ENCODE data around the gene ADAMTSL5. TPM values are rescaled to one million over a fixed set of nuclear protein-coding genes. Genes with fewer than 3 reads are reported as not detected.

The ADAMTSL5 gene
- total and polyA plus RNA-seq, 10 donors = 0.13 to 2.0 (median 0.50) TPM

DNA sequence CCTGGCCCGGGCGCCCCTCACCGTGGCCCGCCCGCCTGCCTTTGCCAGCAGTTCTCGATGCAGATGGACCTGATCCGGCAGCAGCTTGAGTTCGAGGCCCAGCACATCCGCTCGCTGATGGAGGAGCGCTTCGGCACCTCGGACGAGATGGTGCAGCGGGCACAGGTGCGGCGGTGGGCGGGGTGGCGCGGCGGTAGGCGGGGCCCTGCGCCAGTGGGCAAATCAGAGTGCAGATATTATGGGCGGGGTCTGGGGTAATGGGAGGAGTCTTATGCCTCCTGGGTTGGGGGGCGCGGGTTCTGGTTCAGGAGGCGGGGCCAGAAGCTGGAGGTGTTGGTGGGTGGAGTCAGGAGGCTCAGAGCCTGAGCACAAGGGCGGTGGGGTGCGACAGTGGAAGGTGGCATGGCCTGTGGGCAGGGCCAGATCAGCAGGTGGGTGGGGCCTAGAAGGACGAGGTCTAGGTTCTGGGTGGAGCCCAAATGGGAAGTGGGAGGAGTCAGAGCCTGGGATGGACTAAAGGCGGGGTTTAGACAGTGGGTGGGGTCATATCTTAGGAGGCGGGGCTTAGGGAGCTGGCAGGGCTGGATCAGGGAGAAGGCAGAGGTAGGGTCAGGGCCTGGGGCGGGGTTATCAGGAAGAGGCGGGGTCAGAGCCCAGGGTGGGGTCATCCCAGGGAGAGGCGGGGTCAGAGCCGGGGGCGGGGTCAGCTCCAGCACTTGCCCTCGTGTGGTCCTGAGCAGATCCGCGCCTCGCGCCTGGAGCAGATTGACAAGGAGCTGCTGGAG is 57.3 kb downstream of the ADAMTSL5 start:
- Histone ChIP-seq H3K9me3 (no peaks in the 10 kb centered on the region), H3K27ac (no peak overlapping the region), H3K36me3 (peaks cover 0 to 9% (median 0%) of the 10 kb centered on the region in 6 donors), H3K4me3 (peak overlapping the region in 1 of 8 donors; percentile 48), H3K27me3 (replicated peaks in 1 of 7) (peaks cover 7 to 93% (median 75%) of the 10 kb centered on the region in 7 donors), H3K4me1 (peaks cover 4 to 51% (median 30%) of the 10 kb centered on the region in 6 donors)
- 2 to 9% (median 3%) methylated on average over 18 to 42 of the region's 42 CpGs for WGBS, 5 donors
- no peak for DNase-seq
- intact Hi-C loops (cut with DNase I; ENCODE audit: low total_unique reads) = no loop called here
- peak in 2 of 3 donors; percentile 16 to 57 for TF ChIP-seq POLR2AphosphoS5 (IDR thresholded peaks at IDR 0.05)
- no peak for TF ChIP-seq CTCF (IDR thresholded peaks at IDR 0.05 in 8 of 11, conservative IDR thresholded peaks at IDR 0.05 in 3 of 11)

Other genes starting within 250 kb of the ADAMTSL5 start
- gene CIRBP, start 243.7 kb downstream of the ADAMTSL5 start, total RNA-seq = 100 to 1,000 TPM; 333 to 672 (median 514) TPM
- 100 to 1,000 TPM; 406 to 894 (median 843) TPM for gene CIRBP, start 243.7 kb downstream of the ADAMTSL5 start, polyA plus RNA-seq
- 10 to 100 TPM; 35.8 to 69.6 (median 43.9) TPM for gene FAM174C, start 237.5 kb downstream of the ADAMTSL5 start, total RNA-seq
- 100 to 1,000 TPM in 1 of 3 donors, 10 to 100 TPM in 2; 82.9 to 134 (median 88.6) TPM for gene FAM174C, start 237.5 kb downstream of the ADAMTSL5 start, polyA plus RNA-seq
- not detected for gene EFNA2, start 227.1 kb downstream of the ADAMTSL5 start, total RNA-seq
- gene EFNA2, start 227.1 kb downstream of the ADAMTSL5 start, polyA plus RNA-seq = not detected
- gene NDUFS7, start 129.1 kb downstream of the ADAMTSL5 start, total RNA-seq = 100 to 1,000 TPM in 1 of 7 donors, 10 to 100 TPM in 6; 64.0 to 133 (median 85.2) TPM
- 100 to 1,000 TPM in 1 of 3 donors, 10 to 100 TPM in 2; 75.5 to 106 (median 78.0) TPM for gene NDUFS7, start 129.1 kb downstream of the ADAMTSL5 start, polyA plus RNA-seq
- 10 to 100 TPM in 4 of 7 donors, 1 to 10 TPM in 3; 7.1 to 14.5 (median 11.2) TPM for gene GAMT, start 111.5 kb downstream of the ADAMTSL5 start, total RNA-seq
- gene GAMT, start 111.5 kb downstream of the ADAMTSL5 start, polyA plus RNA-seq = 10 to 100 TPM; 15.2 to 20.4 (median 18.2) TPM
- gene DAZAP1, start 105.4 kb downstream of the ADAMTSL5 start, total RNA-seq = 100 to 1,000 TPM in 3 of 7 donors, 10 to 100 TPM in 4; 43.8 to 137 (median 94.6) TPM
- gene DAZAP1, start 105.4 kb downstream of the ADAMTSL5 start, polyA plus RNA-seq = 100 to 1,000 TPM in 2 of 3 donors, 10 to 100 TPM in 1; 80.0 to 133 (median 106) TPM
- gene RPS15, start 74.6 kb downstream of the ADAMTSL5 start, total RNA-seq = 1,000 to 10,000 TPM in 6 of 7 donors, 100 to 1,000 TPM in 1; 932 to 4,344 (median 1,309) TPM
- 1,000 to 10,000 TPM; 4,275 to 5,849 (median 5,793) TPM for gene RPS15, start 74.6 kb downstream of the ADAMTSL5 start, polyA plus RNA-seq
- under 1 TPM; 0.07 to 0.56 (median 0.20) TPM for gene APC2, start 62.9 kb downstream of the ADAMTSL5 start, total RNA-seq
- under 1 TPM; 0.02 to 0.29 (median 0.02) TPM for gene APC2, start 62.9 kb downstream of the ADAMTSL5 start, polyA plus RNA-seq
- 10 to 100 TPM; 31.3 to 52.8 (median 40.3) TPM for gene C19orf25, start 33.8 kb downstream of the ADAMTSL5 start, total RNA-seq
- gene C19orf25, start 33.8 kb downstream of the ADAMTSL5 start, polyA plus RNA-seq = 10 to 100 TPM; 24.7 to 56.6 (median 38.8) TPM
- 1 to 10 TPM; 1.1 to 4.2 (median 1.8) TPM for gene PCSK4, start 22.7 kb downstream of the ADAMTSL5 start, total RNA-seq
- gene PCSK4, start 22.7 kb downstream of the ADAMTSL5 start, polyA plus RNA-seq = 1 to 10 TPM; 1.9 to 2.4 (median 2.0) TPM
- 1 to 10 TPM in 5 of 7 donors, under 1 TPM in 1, not detected in 1; 0.65 to 2.6 (median 1.6) TPM for gene REEP6, start 21.8 kb downstream of the ADAMTSL5 start, total RNA-seq
- 1 to 10 TPM; 1.2 to 1.6 (median 1.5) TPM for gene REEP6, start 21.8 kb downstream of the ADAMTSL5 start, polyA plus RNA-seq
- gene PLK5, start 11.1 kb upstream of the ADAMTSL5 start, total RNA-seq = not detected
- under 1 TPM; 0.04 to 0.06 (median 0.06) TPM for gene PLK5, start 11.1 kb upstream of the ADAMTSL5 start, polyA plus RNA-seq
- 10 to 100 TPM in 1 of 7 donors, 1 to 10 TPM in 6; 5.4 to 11.7 (median 6.7) TPM for gene MEX3D, start 55.3 kb upstream of the ADAMTSL5 start, total RNA-seq
- 1 to 10 TPM in 2 of 3 donors, under 1 TPM in 1; 0.87 to 2.7 (median 2.0) TPM for gene MEX3D, start 55.3 kb upstream of the ADAMTSL5 start, polyA plus RNA-seq
- 10 to 100 TPM; 57.4 to 80.9 (median 74.3) TPM for gene MBD3, start 79.8 kb upstream of the ADAMTSL5 start, total RNA-seq
- gene MBD3, start 79.8 kb upstream of the ADAMTSL5 start, polyA plus RNA-seq = 100 to 1,000 TPM in 1 of 3 donors, 10 to 100 TPM in 2; 62.2 to 177 (median 89.3) TPM
- 100 to 1,000 TPM in 4 of 7 donors, 10 to 100 TPM in 3; 40.9 to 165 (median 129) TPM for gene UQCR11, start 92.4 kb upstream of the ADAMTSL5 start, total RNA-seq
- gene UQCR11, start 92.4 kb upstream of the ADAMTSL5 start, polyA plus RNA-seq = 100 to 1,000 TPM in 2 of 3 donors, 10 to 100 TPM in 1; 93.4 to 153 (median 145) TPM
- gene TCF3, start 139.6 kb upstream of the ADAMTSL5 start, total RNA-seq = 100 to 1,000 TPM in 5 of 7 donors, 10 to 100 TPM in 2; 79.2 to 135 (median 107) TPM
- gene TCF3, start 139.6 kb upstream of the ADAMTSL5 start, polyA plus RNA-seq = 10 to 100 TPM; 81.0 to 96.5 (median 88.9) TPM
- not detected for gene ONECUT3, start 240.5 kb upstream of the ADAMTSL5 start, total RNA-seq
- gene ONECUT3, start 240.5 kb upstream of the ADAMTSL5 start, polyA plus RNA-seq = not detected

Measured in spleen (tissue), 11 donors.